ENCODE results near the gene NR6A1. TPM values are rescaled to one million over a fixed set of nuclear protein-coding genes. Genes with fewer than 3 reads are reported as not detected.
A peak's percentile ranks its signal among the peaks of the same experiment; 100 is the strongest.

NR6A1 gene
- total and polyA plus RNA-seq, 2 of the 13 experiments (the other 11 are each of a cell fraction or from before 2014, with no cell fraction given) = 28.1 to 31.5 TPM

GRCh38 chr9:124595743-124596142, 175.4 kb downstream of the NR6A1 start (continued):
- TF ChIP-seq CEBPZ (IDR thresholded peaks at IDR 0.05; ENCODE audit: low read length) (no peak), ZNF292 (CRISPR knock-in tag; IDR thresholded peaks at IDR 0.05; ENCODE audit: borderline replicate concordance, low read depth) (0 out of 2 replicates have a peak, but pooled peaks have one; percentile 27), PAXIP1 (CRISPR knock-in tag; conservative IDR thresholded peaks at IDR 0.05) (peak; percentile 61), ETS1 (CRISPR knock-in tag; IDR thresholded peaks at IDR 0.05) (no peak), ZNF33A (CRISPR knock-in tag; IDR thresholded peaks at IDR 0.05; ENCODE audit: borderline replicate concordance) (no peak), MLLT10 (CRISPR knock-in tag; IDR thresholded peaks at IDR 0.05) (no peak), BRD4 (CRISPR knock-in tag; IDR thresholded peaks at IDR 0.05) (no peak), ZNF7 (CRISPR knock-in tag; IDR thresholded peaks at IDR 0.05) (0 out of 2 replicates have a peak, but pooled peaks have one; percentile 43), ZSCAN31 (CRISPR knock-in tag; IDR thresholded peaks at IDR 0.05; ENCODE audit: low read depth) (0 out of 2 replicates have a peak, but pooled peaks have one; percentile 36), RBFOX2 (IDR thresholded peaks at IDR 0.05; ENCODE audit: low read depth, low read length) (no peak), MAX (IDR thresholded peaks at IDR 0.05) (no peak), ZKSCAN1 (IDR thresholded peaks at IDR 0.05; ENCODE audit: low read length) (no peak), ARID5B (CRISPR knock-in tag; IDR thresholded peaks at IDR 0.05) (peak; percentile 70), MXD3 (CRISPR knock-in tag; IDR thresholded peaks at IDR 0.05) (no peak), MED8 (CRISPR knock-in tag; IDR thresholded peaks at IDR 0.05; ENCODE audit: insufficient replicate concordance) (no peak), TEAD3 (CRISPR knock-in tag; optimal IDR thresholded peaks at IDR 0.05; ENCODE audit: borderline replicate concordance) (peak; percentile 12), HNF4G (IDR thresholded peaks at IDR 0.05; ENCODE audit: borderline replicate concordance, low read depth, low read length) (peak; percentile 69; the same call in 1 of the 2 replicates), HNF4G (CRISPR knock-in tag; IDR thresholded peaks at IDR 0.05; ENCODE audit: borderline replicate concordance, low read depth) (no peak)
